GM13976 (cell line): Measurements from ENCODE around the gene SULT1A1.

ENCODE experiments used
- DNase-seq: peaks from one replicate; pipeline ENCODE4 v3.0.0; 2012; ENCODE audit warnings: low spot score
- in situ Hi-C: fragments of 300-500 bp; cut with MboI; formaldehyde crosslinking; loops from one replicate; pipeline ENCODE4 v1.12.0; 2022; ENCODE audit warnings: low sequenced_read_pairs, mixed read lengths, inconsistent platforms; ENCODE audit not compliant: unreplicated experiment
- TF ChIP-seq, protein P1 (sequence below): IDR thresholded peaks from 2 replicates; pipeline ENCODE4 v1.5.1; 2012; ENCODE audit warnings: borderline replicate concordance, mild to moderate bottlenecking; ENCODE audit not compliant: insufficient read depth; ENCODE audit errors: extremely low read depth, missing control alignments, control extremely low read depth

SULT1A1 gene

GRCh38 chr16:28575446-28576109, 34.3 kb downstream of the SULT1A1 start:
- in situ Hi-C loops, result no loop called here
- TF ChIP-seq, protein P1, sequence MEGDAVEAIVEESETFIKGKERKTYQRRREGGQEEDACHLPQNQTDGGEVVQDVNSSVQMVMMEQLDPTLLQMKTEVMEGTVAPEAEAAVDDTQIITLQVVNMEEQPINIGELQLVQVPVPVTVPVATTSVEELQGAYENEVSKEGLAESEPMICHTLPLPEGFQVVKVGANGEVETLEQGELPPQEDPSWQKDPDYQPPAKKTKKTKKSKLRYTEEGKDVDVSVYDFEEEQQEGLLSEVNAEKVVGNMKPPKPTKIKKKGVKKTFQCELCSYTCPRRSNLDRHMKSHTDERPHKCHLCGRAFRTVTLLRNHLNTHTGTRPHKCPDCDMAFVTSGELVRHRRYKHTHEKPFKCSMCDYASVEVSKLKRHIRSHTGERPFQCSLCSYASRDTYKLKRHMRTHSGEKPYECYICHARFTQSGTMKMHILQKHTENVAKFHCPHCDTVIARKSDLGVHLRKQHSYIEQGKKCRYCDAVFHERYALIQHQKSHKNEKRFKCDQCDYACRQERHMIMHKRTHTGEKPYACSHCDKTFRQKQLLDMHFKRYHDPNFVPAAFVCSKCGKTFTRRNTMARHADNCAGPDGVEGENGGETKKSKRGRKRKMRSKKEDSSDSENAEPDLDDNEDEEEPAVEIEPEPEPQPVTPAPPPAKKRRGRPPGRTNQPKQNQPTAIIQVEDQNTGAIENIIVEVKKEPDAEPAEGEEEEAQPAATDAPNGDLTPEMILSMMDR, result no peak
- no peak for DNase-seq

DNA sequence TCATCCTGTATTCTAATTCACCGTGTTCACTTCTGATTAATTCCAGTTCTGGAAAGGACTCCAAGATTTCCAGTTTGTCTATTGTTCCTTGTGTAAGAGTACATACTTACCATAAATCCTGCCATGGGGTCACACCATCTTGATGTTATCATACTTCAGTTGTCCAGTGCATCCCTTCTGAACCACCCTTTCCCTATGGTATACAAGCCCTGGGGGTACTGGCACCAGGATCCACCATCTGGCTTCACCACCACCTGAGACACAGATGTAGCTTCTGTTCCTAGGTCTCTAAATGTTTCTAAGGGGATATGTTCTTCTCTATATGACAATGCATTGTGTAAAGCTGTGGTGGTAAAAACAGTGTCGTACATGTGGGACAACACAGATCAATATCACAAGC, 34.9 kb downstream of the SULT1A1 start:
- TF ChIP-seq, protein P1, result no peak
- DNase-seq, result no peak
- in situ Hi-C loops, result no loop called here

DNA sequence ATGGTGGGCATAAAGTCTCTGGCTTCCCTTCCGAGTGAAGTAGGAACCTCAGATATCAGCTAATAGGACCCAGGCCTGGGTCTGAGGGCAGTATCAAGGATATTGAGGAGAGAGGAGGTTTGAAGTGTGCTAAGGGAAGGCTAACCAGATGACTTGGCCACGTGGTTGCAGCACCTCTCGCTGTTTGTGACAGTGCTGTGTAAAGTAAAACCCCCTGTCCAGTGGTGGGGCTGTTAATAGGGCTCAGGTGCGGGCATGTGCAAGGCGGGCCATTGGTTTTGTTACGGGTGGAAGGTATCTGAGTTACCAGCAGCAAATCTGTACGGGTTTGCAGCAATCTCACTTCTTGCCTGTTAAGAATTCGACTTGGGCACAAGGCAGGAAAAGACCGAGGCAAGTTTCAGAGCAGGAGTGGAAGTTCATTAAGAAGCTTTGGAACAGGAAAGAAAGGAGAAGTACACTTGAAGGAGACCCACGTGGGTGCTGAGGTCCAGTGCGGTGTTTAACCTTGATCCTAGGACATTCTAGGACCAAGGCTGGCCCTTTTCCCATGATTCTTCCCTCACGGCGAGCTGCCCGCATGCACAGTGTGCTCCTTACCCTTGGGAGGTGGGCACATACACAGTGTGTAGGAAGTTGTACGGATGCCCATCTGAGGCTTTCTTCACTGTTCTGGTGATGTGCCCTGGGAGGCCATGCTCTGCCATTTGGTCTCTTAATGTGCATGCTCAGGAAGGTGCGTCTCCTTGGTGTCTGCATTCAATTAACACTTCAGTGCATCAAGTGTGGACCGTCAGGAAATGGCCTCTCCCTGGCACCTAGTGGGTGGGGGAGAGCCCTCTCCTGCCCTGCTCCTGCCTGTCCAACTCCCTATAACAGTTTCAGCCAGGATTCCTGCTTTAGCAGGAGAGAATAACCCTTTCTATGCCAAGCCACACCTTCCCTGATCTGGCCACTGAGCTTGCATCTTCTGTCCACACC, 35.8 kb downstream of the SULT1A1 start:
- no peak for DNase-seq
- TF ChIP-seq, protein P1, result no peak
- in situ Hi-C loops, result no loop called here

GRCh38 chr16:28572696-28573510, 36.9 kb downstream of the SULT1A1 start:
- TF ChIP-seq, protein P1, result no peak
- no peak for DNase-seq
- in situ Hi-C loops, result no loop called here

- in situ Hi-C loops, result no loop called here
- DNase-seq, result no peak
- TF ChIP-seq, protein P1, result no peak
These were observed 39.7 kb downstream of the SULT1A1 start for GRCh38 chr16:28569968-28570752.
